Endothelial cell of umbilical vein (primary cell): ENCODE results near the gene CARMIL1.

Source experiments
- EZH2 ChIP-seq: IDR thresholded peaks from 2 replicates; pipeline ENCODE4 v1.6.1; 2012; ENCODE audit warnings: borderline replicate concordance, low read depth, mild to moderate bottlenecking, moderate library complexity, low read length, inconsistent platforms; ENCODE audit not compliant: severe bottlenecking
- MYC ChIP-seq: IDR thresholded peaks from one replicate; pipeline ENCODE4 v1.6.1; 2011; ENCODE audit warnings: mild to moderate bottlenecking, low read depth, low read length
- POLR2A ChIP-seq: IDR thresholded peaks from 2 replicates; pipeline ENCODE4 v1.6.1; 2012; ENCODE audit warnings: low read depth, mild to moderate bottlenecking, control low read depth, low read length
- TF ChIP-seq, protein P1 (sequence below), 2 donors: IDR thresholded peaks; 1 replicate in 1 of 2; 2 replicates in 1 of 2; pipeline ENCODE4 v1.5.1; 2011; ENCODE audit warnings: low read length in 2 of 2, mild to moderate bottlenecking in 2 of 2, moderate library complexity in 2 of 2, control low read depth in 1 of 2, inconsistent platforms in 1 of 2, low read depth in 1 of 2; ENCODE audit not compliant: insufficient read depth in 1 of 2; ENCODE audit errors: extremely low read depth in 1 of 2

DNA sequence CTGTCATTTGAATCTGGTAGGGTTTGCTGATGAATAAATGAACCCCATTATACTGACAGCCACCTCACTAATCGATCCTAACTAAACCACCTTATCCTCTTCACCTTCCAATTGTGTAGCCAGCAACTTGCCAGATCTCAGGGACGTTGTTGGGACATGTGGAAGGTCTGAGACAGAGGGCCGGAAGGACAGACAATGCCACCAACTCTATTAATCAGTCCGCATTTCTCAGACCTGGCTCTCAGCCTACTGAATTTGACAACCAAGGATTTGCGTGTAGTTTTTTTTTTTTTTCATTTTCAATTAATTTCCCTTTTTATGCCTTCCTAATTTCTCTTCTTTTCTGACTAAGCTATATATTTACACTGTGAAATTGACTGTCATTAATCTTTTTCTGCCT is 122.5 kb downstream of the CARMIL1 start:
- TF ChIP-seq, protein P1, sequence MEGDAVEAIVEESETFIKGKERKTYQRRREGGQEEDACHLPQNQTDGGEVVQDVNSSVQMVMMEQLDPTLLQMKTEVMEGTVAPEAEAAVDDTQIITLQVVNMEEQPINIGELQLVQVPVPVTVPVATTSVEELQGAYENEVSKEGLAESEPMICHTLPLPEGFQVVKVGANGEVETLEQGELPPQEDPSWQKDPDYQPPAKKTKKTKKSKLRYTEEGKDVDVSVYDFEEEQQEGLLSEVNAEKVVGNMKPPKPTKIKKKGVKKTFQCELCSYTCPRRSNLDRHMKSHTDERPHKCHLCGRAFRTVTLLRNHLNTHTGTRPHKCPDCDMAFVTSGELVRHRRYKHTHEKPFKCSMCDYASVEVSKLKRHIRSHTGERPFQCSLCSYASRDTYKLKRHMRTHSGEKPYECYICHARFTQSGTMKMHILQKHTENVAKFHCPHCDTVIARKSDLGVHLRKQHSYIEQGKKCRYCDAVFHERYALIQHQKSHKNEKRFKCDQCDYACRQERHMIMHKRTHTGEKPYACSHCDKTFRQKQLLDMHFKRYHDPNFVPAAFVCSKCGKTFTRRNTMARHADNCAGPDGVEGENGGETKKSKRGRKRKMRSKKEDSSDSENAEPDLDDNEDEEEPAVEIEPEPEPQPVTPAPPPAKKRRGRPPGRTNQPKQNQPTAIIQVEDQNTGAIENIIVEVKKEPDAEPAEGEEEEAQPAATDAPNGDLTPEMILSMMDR (IDR thresholded peaks at IDR 0.05; ENCODE audit: extremely low read depth in 1 of 2, insufficient read depth in 1 of 2, low read depth in 1 of 2, low read length in 2 of 2): no peak
- TF ChIP-seq POLR2A (no peak), EZH2 (no peak), MYC (no peak)
